ENCODE measurements around the gene TGDS. TPM values are rescaled to one million over a fixed set of nuclear protein-coding genes. Genes with fewer than 3 reads are reported as not detected.

TGDS gene
- total and polyA plus RNA-seq, 2 of the 8 experiments (the other 6 are each of a cell fraction or from before 2014, with no cell fraction given): 11.6 to 11.8 TPM

DNA sequence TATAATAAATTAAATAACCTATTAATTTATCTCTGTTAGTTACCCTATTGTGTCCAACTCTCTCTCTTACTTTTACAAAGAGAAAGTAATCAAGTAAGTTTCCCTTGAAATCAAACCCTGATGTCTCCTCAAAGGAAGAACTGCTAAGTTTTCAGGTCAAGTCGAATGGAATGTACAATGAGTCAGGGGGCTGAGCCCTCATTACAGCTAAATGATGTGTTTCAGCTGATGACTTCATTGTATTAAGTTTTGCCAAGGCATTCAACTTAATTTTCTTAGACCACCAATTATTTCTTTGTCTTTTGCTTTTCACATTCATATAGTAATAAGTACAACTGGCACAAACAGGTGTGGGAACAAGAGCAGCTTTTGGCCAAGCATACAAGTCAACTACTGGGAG is 61.8 kb downstream of the TGDS start (continued):
- TF ChIP-seq, protein P1, sequence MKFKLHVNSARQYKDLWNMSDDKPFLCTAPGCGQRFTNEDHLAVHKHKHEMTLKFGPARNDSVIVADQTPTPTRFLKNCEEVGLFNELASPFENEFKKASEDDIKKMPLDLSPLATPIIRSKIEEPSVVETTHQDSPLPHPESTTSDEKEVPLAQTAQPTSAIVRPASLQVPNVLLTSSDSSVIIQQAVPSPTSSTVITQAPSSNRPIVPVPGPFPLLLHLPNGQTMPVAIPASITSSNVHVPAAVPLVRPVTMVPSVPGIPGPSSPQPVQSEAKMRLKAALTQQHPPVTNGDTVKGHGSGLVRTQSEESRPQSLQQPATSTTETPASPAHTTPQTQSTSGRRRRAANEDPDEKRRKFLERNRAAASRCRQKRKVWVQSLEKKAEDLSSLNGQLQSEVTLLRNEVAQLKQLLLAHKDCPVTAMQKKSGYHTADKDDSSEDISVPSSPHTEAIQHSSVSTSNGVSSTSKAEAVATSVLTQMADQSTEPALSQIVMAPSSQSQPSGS (IDR thresholded peaks at IDR 0.05; ENCODE audit: low read length): no peak
- TF ChIP-seq RXRA (IDR thresholded peaks at IDR 0.05; ENCODE audit: insufficient read depth, low read depth, low read length): no peak
- no peak for TF ChIP-seq ZNF274 (IDR thresholded peaks at IDR 0.05; ENCODE audit: borderline replicate concordance, extremely low read depth, low read length)
- TF ChIP-seq, protein P2, sequence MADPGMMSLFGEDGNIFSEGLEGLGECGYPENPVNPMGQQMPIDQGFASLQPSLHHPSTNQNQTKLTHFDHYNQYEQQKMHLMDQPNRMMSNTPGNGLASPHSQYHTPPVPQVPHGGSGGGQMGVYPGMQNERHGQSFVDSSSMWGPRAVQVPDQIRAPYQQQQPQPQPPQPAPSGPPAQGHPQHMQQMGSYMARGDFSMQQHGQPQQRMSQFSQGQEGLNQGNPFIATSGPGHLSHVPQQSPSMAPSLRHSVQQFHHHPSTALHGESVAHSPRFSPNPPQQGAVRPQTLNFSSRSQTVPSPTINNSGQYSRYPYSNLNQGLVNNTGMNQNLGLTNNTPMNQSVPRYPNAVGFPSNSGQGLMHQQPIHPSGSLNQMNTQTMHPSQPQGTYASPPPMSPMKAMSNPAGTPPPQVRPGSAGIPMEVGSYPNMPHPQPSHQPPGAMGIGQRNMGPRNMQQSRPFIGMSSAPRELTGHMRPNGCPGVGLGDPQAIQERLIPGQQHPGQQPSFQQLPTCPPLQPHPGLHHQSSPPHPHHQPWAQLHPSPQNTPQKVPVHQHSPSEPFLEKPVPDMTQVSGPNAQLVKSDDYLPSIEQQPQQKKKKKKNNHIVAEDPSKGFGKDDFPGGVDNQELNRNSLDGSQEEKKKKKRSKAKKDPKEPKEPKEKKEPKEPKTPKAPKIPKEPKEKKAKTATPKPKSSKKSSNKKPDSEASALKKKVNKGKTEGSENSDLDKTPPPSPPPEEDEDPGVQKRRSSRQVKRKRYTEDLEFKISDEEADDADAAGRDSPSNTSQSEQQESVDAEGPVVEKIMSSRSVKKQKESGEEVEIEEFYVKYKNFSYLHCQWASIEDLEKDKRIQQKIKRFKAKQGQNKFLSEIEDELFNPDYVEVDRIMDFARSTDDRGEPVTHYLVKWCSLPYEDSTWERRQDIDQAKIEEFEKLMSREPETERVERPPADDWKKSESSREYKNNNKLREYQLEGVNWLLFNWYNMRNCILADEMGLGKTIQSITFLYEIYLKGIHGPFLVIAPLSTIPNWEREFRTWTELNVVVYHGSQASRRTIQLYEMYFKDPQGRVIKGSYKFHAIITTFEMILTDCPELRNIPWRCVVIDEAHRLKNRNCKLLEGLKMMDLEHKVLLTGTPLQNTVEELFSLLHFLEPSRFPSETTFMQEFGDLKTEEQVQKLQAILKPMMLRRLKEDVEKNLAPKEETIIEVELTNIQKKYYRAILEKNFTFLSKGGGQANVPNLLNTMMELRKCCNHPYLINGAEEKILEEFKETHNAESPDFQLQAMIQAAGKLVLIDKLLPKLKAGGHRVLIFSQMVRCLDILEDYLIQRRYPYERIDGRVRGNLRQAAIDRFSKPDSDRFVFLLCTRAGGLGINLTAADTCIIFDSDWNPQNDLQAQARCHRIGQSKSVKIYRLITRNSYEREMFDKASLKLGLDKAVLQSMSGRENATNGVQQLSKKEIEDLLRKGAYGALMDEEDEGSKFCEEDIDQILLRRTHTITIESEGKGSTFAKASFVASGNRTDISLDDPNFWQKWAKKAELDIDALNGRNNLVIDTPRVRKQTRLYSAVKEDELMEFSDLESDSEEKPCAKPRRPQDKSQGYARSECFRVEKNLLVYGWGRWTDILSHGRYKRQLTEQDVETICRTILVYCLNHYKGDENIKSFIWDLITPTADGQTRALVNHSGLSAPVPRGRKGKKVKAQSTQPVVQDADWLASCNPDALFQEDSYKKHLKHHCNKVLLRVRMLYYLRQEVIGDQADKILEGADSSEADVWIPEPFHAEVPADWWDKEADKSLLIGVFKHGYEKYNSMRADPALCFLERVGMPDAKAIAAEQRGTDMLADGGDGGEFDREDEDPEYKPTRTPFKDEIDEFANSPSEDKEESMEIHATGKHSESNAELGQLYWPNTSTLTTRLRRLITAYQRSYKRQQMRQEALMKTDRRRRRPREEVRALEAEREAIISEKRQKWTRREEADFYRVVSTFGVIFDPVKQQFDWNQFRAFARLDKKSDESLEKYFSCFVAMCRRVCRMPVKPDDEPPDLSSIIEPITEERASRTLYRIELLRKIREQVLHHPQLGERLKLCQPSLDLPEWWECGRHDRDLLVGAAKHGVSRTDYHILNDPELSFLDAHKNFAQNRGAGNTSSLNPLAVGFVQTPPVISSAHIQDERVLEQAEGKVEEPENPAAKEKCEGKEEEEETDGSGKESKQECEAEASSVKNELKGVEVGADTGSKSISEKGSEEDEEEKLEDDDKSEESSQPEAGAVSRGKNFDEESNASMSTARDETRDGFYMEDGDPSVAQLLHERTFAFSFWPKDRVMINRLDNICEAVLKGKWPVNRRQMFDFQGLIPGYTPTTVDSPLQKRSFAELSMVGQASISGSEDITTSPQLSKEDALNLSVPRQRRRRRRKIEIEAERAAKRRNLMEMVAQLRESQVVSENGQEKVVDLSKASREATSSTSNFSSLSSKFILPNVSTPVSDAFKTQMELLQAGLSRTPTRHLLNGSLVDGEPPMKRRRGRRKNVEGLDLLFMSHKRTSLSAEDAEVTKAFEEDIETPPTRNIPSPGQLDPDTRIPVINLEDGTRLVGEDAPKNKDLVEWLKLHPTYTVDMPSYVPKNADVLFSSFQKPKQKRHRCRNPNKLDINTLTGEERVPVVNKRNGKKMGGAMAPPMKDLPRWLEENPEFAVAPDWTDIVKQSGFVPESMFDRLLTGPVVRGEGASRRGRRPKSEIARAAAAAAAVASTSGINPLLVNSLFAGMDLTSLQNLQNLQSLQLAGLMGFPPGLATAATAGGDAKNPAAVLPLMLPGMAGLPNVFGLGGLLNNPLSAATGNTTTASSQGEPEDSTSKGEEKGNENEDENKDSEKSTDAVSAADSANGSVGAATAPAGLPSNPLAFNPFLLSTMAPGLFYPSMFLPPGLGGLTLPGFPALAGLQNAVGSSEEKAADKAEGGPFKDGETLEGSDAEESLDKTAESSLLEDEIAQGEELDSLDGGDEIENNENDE (IDR thresholded peaks at IDR 0.05; ENCODE audit: insufficient replicate concordance, low read length): no peak
- no peak for TF ChIP-seq EZH2 (IDR thresholded peaks at IDR 0.05; ENCODE audit: low read depth, low read length, severe bottlenecking)

Measured in H1 (cell line).